ENCODE data around the gene THRAP3.
A peak's percentile ranks its signal among the peaks of the same experiment; 100 is the strongest.
"Not testable (repeated sequence)": the region's sequence is repeated elsewhere in the genome, so short reads cannot be mapped to it uniquely, and the experiment has no call there.

Gene THRAP3

GRCh38 chr1:36208978-36209703 is 15.1 kb upstream of the THRAP3 start:
- DNase-seq = no peak

- no peak for DNase-seq
Observed at GRCh38 chr1:36211307-36211706, 12.9 kb upstream of the THRAP3 start.

- no peak for DNase-seq
Observed at GRCh38 chr1:36211841-36212240, 12.4 kb upstream of the THRAP3 start.

GRCh38 chr1:36212782-36213181 is 11.5 kb upstream of the THRAP3 start:
- no peak for DNase-seq

GRCh38 chr1:36217670-36218069 is 6.6 kb upstream of the THRAP3 start:
- DNase-seq = no peak

GRCh38 chr1:36221901-36222300 is 2.3 kb upstream of the THRAP3 start:
- not testable (repeated sequence) for DNase-seq

- DNase-seq = no peak
Observed at GRCh38 chr1:36222481-36223380, 1.5 kb upstream of the THRAP3 start.

GRCh38 chr1:36223381-36223995 is 755 bp upstream of the THRAP3 start:
- DNase-seq = peak in 1 of 2 experiments; percentile 26

- peak in 1 of 2 experiments; percentile 81 for DNase-seq
Observed at GRCh38 chr1:36224537-36225282, 467 bp downstream of the THRAP3 start.

GRCh38 chr1:36225283-36225899 is 1.1 kb downstream of the THRAP3 start:
- DNase-seq = no peak

GRCh38 chr1:36230279-36230678 is 6.0 kb downstream of the THRAP3 start:
- DNase-seq = not testable (repeated sequence)

- DNase-seq = no peak
Observed at GRCh38 chr1:36231191-36231590, 6.9 kb downstream of the THRAP3 start.

GRCh38 chr1:36232212-36233095 is 8.2 kb downstream of the THRAP3 start:
- DNase-seq = no peak

- DNase-seq = no peak
Observed at GRCh38 chr1:36236302-36236701, 12.1 kb downstream of the THRAP3 start.

GRCh38 chr1:36238433-36238832 is 14.2 kb downstream of the THRAP3 start:
- no peak for DNase-seq

GRCh38 chr1:36239941-36240637 is 15.8 kb downstream of the THRAP3 start:
- peak; percentile 20 to 28 for DNase-seq

- DNase-seq = no peak
Observed at GRCh38 chr1:36247538-36247937, 23.3 kb downstream of the THRAP3 start.

- DNase-seq = no peak
Observed at GRCh38 chr1:36248250-36248894, 24.1 kb downstream of the THRAP3 start.

GRCh38 chr1:36251794-36252481 is 27.7 kb downstream of the THRAP3 start:
- no peak for DNase-seq

GRCh38 chr1:36252482-36252824 is 28.2 kb downstream of the THRAP3 start:
- DNase-seq = not testable (repeated sequence)
